Middle frontal gyrus (tissue), 1 donor: ENCODE data around the gene FAF1.
"Not testable (repeated sequence)": the region's sequence is repeated elsewhere in the genome, so short reads cannot be mapped to it uniquely, and the experiment has no call there.

Source experiments
- DNase-seq: peaks from one replicate; pipeline ENCODE4 v3.0.0-alpha.2; 2015; ENCODE audit warnings: low spot score; ENCODE audit errors: extremely low spot score

FAF1 gene

GRCh38 chr1:50566405-50566804, 393.7 kb downstream of the FAF1 start:
- DNase-seq, result no peak

- no peak for DNase-seq
Measured at GRCh38 chr1:50564417-50564816, 395.6 kb downstream of the FAF1 start.

GRCh38 chr1:50562106-50562505, 398.0 kb downstream of the FAF1 start:
- DNase-seq, result no peak

GRCh38 chr1:50559421-50559820, 400.6 kb downstream of the FAF1 start:
- DNase-seq, result no peak

GRCh38 chr1:50553921-50554320, 406.1 kb downstream of the FAF1 start:
- no peak for DNase-seq

GRCh38 chr1:50548243-50548642, 411.8 kb downstream of the FAF1 start:
- no peak for DNase-seq

GRCh38 chr1:50542362-50542761, 417.7 kb downstream of the FAF1 start:
- no peak for DNase-seq

- no peak for DNase-seq
Measured at GRCh38 chr1:50538476-50538875, 421.6 kb downstream of the FAF1 start.

- DNase-seq, result no peak
Measured at GRCh38 chr1:50531601-50532000, 428.5 kb downstream of the FAF1 start.

GRCh38 chr1:50531027-50531426, 429.0 kb downstream of the FAF1 start:
- DNase-seq, result no peak

GRCh38 chr1:50529510-50529909, 430.6 kb downstream of the FAF1 start:
- no peak for DNase-seq

GRCh38 chr1:50527987-50528320, 432.1 kb downstream of the FAF1 start:
- not testable (repeated sequence) for DNase-seq

- DNase-seq, result no peak
Measured at GRCh38 chr1:50527249-50527986, 432.6 kb downstream of the FAF1 start.

- DNase-seq, result no peak
Measured at GRCh38 chr1:50526431-50526830, 433.6 kb downstream of the FAF1 start.

GRCh38 chr1:50523548-50523947, 436.5 kb downstream of the FAF1 start:
- no peak for DNase-seq

- DNase-seq, result no peak
Measured at GRCh38 chr1:50522691-50523342, 437.2 kb downstream of the FAF1 start.

GRCh38 chr1:50521703-50522102, 438.4 kb downstream of the FAF1 start:
- no peak for DNase-seq

GRCh38 chr1:50517488-50517887, 442.6 kb downstream of the FAF1 start:
- DNase-seq, result no peak

GRCh38 chr1:50516056-50516455, 444.0 kb downstream of the FAF1 start:
- no peak for DNase-seq

GRCh38 chr1:50508040-50508586, 452.0 kb downstream of the FAF1 start:
- DNase-seq, result no peak

GRCh38 chr1:50505427-50505826, 454.6 kb downstream of the FAF1 start:
- no peak for DNase-seq

GRCh38 chr1:50503515-50503914, 456.6 kb downstream of the FAF1 start:
- no peak for DNase-seq

GRCh38 chr1:50502147-50502546, 457.9 kb downstream of the FAF1 start:
- DNase-seq, result no peak
